GM19452 (cell line): ENCODE data around the gene DDC.
"Not testable (repeated sequence)": the region's sequence is repeated elsewhere in the genome, so short reads cannot be mapped to it uniquely, and the experiment has no call there.

Experiments used
- ATAC-seq: cut with Tn5 transposase; IDR thresholded peaks from one replicate; pipeline ENCODE4 v1.9.1; 2021; ENCODE audit not compliant: unreplicated experiment

DDC gene

GRCh38 chr7:50458651-50459050, 106.6 kb downstream of the DDC start:
- not testable (repeated sequence) for ATAC-seq

DNA sequence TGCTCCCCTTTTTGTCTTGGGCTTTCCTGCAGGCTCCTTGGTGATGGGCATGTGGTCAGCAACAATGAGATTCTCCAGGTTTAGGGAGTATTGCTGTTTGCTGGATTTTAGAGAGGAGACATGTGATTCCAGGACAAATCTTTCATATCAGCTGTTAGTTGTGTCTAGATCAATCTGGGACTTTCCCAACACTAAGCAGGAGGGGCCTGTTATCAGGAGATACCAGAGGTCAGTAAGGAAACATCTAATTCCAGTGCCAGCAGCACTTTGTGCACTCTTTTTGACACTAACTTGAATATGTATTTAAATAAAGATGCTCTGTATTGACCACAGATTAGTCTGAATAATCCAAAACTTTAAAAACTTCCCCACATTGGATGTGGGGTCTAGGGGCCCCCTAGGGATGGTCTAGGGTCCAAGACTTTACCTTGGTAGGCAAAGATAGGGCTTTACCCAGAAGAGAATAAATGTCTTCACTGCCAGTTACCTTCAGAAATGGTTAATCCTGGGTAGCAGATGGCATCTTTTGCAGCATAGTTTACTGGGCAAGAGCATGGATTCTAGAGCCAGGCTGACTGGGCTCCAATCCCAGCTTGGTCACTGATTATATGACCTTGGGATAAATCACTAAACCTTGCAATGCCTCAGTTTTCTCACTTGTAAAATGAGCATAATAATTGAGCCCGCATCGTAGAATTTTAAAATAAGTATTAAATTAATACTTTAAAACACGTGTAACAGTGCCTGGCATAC, 108.7 kb downstream of the DDC start:
- ATAC-seq: no peak

DNA sequence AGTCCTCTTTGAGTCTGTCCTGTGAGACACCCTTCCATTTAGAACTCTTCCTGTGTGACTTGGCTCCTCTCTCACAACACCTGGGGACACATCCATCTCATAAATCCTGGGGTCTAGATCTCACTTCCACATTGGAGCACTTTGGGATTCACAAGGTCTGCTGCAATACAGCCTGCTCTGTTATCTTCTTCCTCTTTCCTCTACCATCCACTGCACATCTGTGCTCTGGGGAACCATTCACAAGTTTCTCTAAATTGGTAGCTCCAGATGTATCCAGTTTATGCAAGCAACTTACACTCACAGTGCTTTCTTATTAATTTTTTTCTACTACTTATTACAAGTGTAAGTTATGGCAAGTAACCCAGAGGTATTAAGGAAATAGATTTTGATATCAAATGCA, 109.5 kb downstream of the DDC start:
- ATAC-seq: no peak

DNA sequence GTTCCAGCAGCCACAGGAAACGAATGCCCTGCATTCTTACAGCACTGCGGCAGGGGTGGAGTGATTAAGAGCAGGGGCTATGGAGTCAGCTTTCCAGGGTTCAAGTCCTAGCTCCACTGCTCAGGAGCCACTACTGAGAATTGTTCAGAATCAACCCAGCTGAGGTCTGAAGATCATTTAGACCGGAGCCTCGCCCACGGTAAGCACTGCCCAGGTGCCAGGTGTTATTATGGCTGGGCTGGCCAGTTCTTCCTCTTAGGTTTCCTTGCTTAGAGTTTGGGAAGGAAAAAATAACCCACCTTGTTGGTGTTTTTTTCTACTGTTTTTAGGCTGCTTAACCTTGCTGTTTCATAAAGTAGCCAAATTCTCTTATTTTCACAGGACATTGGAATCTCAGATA, 110.2 kb downstream of the DDC start:
- no peak for ATAC-seq

DNA sequence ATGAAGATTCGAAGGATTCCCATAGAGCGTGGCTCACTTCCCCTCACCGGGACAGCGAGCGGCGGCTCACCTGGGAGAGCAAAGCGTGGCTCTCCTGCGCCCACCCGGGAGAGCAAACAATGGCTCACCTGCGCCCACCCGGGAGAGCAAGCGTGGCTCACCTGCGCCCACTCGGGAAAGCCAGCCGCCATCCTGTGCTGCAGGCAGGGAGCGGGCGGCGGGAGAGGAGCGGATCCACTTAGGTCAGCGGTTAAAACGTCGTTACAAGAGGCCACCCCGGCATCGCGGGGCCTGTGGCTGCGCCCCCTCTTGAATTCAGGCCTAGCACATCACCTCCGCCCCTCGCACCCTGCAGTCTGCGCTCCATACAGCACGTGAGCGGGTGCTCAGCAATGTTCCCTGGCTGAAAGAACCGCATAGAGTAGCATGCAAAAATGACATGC, 114.6 kb downstream of the DDC start:
- ATAC-seq: peak; percentile 8

DNA sequence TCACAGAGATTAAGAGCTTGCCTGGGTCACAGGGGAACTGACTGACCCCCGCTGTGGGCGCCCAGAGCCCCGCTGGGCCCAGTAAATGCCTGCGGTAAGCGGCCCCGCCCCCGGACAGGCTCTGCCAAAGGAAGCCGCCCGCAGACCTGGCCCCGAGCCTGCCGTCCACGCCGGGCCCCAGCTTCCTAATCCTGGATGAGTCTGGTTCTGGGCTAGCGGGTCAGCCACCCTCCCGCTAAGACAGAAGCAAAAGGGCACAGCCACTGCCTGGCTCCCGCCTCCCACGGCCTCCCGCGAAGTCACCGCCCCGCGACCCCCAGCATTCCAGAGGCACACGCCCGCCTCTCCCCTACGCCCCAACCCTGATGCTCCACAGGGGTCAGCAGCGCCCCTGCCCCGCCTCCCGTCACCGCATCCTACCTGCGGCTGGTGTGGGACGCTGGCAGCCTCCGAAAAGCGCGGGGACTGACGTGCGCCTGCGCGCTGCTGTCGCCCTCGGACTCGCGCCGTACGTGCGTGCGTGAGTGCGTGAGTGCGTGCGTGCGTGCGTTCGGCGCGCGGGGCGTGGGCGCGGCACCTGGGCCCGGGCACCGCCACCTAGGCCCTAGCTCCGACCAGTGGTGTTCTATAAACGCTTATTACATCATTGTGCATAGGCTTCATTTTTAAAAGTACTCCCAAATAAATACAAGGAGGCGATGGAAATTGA, 115.2 kb downstream of the DDC start, which contains the start of gene FIGNL1:
Gene FIGNL1, minus strand, starts transcription at position 470 of the 709 bp plus-strand sequence. CDS start 3,063 bp downstream, outside the sequence.
- ATAC-seq: peak; percentile 80

GRCh38 chr7:50449501-50449880, 115.7 kb downstream of the DDC start:
- ATAC-seq: peak; percentile 0

GRCh38 chr7:50448823-50449222, 116.4 kb downstream of the DDC start:
- peak; percentile 32 for ATAC-seq

DNA sequence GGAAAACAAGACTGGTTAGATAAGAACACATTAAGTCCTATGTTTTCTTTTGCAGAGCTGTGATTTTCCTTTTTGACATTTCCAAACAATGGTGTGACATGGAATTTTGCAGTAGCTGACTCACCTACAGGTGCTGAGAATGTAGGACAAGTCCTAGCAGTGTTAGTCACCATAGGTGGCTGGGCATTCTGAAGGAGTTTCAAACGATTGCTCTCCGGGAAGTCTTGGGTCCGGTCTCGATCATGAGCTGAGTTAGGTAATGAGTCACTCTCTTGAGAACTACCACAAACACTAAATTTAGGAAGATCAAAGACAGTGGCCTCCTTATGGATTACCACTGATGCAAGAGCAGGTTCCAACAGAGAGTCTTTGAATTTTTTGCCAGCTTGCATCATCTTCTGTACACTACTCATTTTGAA, 118.7 kb downstream of the DDC start:
- ATAC-seq: peak; percentile 31

DNA sequence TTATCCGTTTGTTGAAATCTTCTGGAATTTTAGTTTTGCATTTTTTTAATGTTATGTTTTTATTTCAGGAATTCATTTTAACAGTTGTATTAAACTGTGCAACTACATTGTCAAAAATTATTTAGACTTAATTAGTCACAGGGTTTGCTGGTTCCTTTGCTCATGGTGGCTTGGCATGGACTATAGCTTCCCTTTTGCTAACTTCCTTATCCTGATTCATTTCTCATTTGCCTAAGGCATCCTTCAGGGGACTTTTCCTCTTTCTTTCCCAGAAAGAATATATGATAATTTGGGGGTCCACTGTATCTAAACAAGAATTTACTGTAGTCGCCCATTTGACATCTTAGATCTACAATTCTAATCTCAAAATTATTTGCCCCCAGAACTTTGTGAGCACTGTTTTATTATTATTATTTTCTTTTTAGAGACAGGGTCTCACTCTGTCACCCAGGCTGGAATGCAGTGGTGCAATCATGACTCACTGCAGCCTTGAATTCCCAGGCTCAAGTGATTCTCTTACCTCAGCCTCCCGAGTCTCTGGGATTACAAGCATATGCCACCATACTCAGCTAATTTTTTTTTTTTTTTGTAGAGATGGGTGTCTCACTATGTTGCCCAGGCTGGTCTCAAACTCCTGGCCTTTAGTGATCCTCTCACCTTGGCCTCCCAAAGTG, 128.9 kb downstream of the DDC start:
- ATAC-seq: no peak

DNA sequence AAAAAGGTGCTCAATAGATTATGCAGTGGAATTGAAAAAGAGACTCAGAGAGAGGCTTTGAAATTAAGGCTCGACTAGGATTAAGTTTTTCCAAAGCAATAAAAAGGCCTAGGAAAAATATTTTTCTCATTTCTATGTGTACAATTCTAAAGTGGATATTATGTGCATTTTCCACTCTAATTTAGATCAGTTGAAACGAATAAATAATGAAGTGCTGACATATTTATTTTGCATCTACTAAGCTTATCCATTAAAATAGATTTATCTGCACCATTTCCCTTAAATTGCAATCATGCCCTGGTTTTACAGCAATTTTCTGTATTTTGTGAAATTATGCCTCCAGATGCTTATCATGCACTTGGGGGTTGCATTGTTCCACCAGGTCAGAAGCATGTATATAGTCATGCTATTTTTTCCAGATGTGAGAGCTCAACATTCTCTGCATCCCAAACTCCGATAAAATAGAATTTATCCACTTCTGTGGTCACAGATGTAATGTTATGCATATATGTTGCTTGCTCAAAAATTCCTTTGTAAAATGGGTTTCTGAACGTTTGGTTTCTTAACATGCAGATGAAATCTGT, 133.4 kb downstream of the DDC start:
- no peak for ATAC-seq

DNA sequence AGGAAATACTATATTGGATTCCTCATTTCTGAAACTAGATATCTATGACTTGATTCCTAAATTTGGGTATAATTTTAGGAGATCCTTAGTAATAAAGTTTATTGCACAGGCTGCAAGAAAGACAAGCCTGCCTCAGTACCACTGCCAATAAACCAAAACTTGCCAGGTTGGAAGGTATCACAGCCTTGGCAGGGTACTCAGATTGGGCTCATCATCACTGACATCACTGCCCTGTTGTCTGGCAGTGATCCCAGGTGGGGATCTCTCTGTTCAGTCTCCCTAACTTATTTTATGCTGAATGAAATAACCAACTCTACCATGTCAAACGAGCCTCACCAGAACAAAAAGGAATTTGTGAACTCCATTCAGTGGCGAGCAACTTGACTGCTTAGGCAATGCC, 133.9 kb downstream of the DDC start:
- ATAC-seq: no peak

- ATAC-seq: no peak
These were observed 136.3 kb downstream of the DDC start for GRCh38 chr7:50428911-50429310.

- no peak for ATAC-seq
These were observed 137.7 kb downstream of the DDC start for GRCh38 chr7:50427518-50427917.

DNA sequence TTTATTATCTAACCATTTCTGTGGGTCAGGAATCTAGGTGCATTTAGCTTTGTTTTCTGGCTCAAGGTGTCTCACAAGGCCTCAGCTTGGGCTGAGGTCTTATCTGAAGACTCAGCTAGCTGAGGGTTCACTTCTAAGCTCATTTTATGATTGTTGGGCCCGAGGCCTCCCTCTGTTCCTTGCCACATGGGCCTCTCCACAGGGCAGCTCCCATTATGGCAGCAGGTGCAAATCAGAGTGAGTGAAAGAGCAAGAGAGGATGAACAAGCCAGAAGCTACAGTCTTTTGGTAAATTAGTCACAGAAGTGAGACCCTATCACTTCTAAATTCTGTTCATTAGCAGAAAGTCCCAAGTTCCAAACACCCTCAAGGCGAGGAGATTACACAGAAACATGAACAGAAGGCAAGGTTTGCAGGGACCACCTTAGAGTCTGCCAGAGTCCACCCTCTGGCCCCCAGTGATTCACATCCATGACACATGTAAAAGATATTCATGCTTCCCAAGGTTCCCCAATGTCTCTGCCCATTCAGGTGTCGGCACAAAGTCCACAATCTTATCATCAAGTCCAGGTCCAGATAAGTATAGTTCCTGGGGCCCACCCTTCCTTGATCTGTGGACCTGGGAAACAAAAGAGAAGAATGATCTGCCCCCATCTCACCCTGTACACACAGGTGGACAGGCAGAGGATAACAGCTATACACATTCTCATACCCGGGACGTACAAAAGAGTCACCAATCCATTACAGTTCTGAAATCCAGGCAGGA, 138.7 kb downstream of the DDC start:
- no peak for ATAC-seq

DNA sequence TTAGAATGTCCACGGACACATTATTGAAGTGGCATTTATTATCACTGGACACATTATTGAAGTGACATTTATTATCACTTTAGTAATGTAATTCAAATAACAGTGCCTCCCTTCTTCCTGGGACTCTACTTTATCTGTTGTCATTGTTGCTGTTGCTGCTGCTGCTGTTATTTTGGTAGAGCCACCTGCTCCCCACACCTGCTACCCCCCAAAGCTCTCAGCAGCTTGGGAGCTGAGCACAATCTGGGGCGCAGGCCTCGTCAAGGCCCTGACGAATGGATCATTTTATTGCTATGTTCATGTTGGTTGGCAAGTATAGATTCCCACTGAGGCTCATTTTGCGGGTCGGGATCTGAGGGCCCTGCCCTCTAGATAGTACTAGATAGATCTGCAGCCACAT, 139.9 kb downstream of the DDC start:
- no peak for ATAC-seq

- no peak for ATAC-seq
These were observed 141.3 kb downstream of the DDC start for GRCh38 chr7:50423860-50424259.

DNA sequence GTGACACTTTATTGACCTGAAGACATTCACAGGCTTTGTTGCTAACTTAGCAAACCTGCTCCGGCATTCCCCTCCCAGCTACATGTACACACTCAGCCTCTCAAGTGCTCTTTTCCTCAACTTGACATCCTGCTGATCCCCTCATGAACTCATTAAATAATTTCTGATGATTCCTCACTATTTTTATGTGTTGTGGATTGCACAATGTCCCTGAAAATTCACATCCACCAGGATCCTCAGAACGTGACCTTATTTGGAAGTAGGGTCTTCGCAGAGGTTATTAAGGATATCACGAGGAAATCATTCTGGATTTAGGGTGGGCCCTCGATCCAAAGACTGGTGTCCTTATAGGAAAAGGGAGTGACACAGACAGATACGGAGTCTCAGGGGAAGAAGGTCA, 142.3 kb downstream of the DDC start:
- no peak for ATAC-seq

GRCh38 chr7:50421043-50421442, 144.2 kb downstream of the DDC start:
- ATAC-seq: no peak

- no peak for ATAC-seq
These were observed 146.5 kb downstream of the DDC start for GRCh38 chr7:50418526-50419290.
